GM21447 (cell line): Measurements from ENCODE around the gene MINDY1.

Experiments used
- ATAC-seq: cut with Tn5 transposase; IDR thresholded peaks from one replicate; pipeline ENCODE4 v1.9.1; 2021; ENCODE audit not compliant: unreplicated experiment

Gene MINDY1

GRCh38 chr1:151011154-151011850, 4.6 kb upstream of the MINDY1 start:
- no peak for ATAC-seq

- no peak for ATAC-seq
These were observed 3.6 kb upstream of the MINDY1 start for GRCh38 chr1:151010346-151010726.

GRCh38 chr1:151009674-151010345, 3.1 kb upstream of the MINDY1 start:
- no peak for ATAC-seq

- ATAC-seq = no peak
These were observed 2.5 kb upstream of the MINDY1 start for GRCh38 chr1:151009206-151009587.

- ATAC-seq = peak; percentile 69
These were observed 1.8 kb upstream of the MINDY1 start, which contains the start of gene PRUNE1 for GRCh38 chr1:151008244-151009205. Gene PRUNE1 (plus strand): TSS chr1:151008449. CDS start chr1:151008633, 184 bp downstream.

GRCh38 chr1:151007853-151008243, 1.1 kb upstream of the MINDY1 start:
- no peak for ATAC-seq

GRCh38 chr1:151005729-151006319, 878 bp downstream of the MINDY1 start:
- ATAC-seq = no peak

- no peak for ATAC-seq
These were observed 3.5 kb downstream of the MINDY1 start for GRCh38 chr1:151003180-151003579.

GRCh38 chr1:151002611-151003010, 4.1 kb downstream of the MINDY1 start:
- ATAC-seq = no peak

GRCh38 chr1:151002051-151002450, 4.7 kb downstream of the MINDY1 start:
- no peak for ATAC-seq

GRCh38 chr1:151001602-151002001, 5.1 kb downstream of the MINDY1 start:
- no peak for ATAC-seq

- ATAC-seq = no peak
These were observed 6.3 kb downstream of the MINDY1 start for GRCh38 chr1:151000408-151000807.

GRCh38 chr1:150999926-151000325, 6.8 kb downstream of the MINDY1 start:
- ATAC-seq = no peak

- no peak for ATAC-seq
These were observed 7.5 kb downstream of the MINDY1 start for GRCh38 chr1:150999051-150999674.

GRCh38 chr1:150997949-150998348, 8.8 kb downstream of the MINDY1 start:
- no peak for ATAC-seq

- ATAC-seq = no peak
These were observed 9.4 kb downstream of the MINDY1 start for GRCh38 chr1:150997126-150997872.

- no peak for ATAC-seq
These were observed 10.8 kb downstream of the MINDY1 start for GRCh38 chr1:150995896-150996295.

GRCh38 chr1:150995460-150995859, 11.2 kb downstream of the MINDY1 start:
- ATAC-seq = no peak

GRCh38 chr1:150994248-150994647, 12.5 kb downstream of the MINDY1 start:
- no peak for ATAC-seq

- ATAC-seq = no peak
These were observed 14.1 kb downstream of the MINDY1 start for GRCh38 chr1:150992626-150993025.
